GM21526 (cell line): ENCODE results near the gene NEU4.
A peak's percentile ranks its signal among the peaks of the same experiment; 100 is the strongest.
"Not testable (repeated sequence)": the region's sequence is repeated elsewhere in the genome, so short reads cannot be mapped to it uniquely, and the experiment has no call there.

Experiments
- ATAC-seq: cut with Tn5 transposase; IDR thresholded peaks from one replicate; pipeline ENCODE4 v1.9.1; 2021; ENCODE audit warnings: moderate library complexity; ENCODE audit not compliant: unreplicated experiment, low FRiP score

NEU4 gene

DNA sequence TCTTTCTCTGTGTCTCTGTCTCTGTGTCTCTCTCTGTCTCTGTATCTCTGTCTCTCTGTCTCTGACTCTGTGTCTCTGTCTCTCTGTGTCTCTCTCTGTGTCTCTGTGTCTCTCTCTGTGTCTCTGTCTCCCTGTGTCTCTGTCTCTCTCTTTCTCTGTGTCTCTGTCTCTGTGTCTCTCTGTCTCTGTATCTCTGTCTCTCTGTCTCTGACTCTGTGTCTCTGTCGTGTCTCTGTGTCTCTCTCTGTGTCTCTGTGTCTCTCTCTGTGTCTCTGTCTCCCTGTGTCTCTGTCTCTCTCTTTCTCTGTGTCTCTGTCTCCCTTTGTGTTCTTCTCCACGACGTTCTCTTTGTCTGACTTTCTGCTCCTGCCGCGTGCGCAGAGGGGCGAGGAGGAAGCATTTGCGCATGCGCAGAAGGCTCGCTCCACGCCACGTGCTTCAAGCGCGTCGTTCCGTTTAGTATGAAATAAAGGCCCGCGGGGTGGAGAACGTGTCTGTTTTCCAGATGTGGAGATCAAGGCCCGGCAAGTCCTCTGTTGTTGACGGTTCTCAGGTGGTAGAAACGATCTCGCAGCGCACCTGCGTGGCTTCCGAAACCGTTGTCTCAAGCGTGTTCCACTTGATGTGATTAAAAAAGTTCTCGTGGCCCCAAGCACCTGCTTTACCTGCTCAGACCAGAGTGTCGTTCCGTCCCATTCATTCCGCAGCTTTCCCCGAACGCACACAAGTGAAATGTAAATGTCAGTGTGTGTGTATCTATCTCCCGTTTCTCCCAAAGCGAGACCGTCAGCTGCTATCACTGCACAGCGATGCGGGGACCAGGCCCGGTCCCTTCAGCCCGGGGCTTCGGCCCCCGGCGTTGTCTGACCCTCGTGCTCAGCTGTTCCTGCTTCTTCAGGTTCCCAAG is 14.8 kb downstream of the NEU4 start:
- not testable (repeated sequence) for ATAC-seq

DNA sequence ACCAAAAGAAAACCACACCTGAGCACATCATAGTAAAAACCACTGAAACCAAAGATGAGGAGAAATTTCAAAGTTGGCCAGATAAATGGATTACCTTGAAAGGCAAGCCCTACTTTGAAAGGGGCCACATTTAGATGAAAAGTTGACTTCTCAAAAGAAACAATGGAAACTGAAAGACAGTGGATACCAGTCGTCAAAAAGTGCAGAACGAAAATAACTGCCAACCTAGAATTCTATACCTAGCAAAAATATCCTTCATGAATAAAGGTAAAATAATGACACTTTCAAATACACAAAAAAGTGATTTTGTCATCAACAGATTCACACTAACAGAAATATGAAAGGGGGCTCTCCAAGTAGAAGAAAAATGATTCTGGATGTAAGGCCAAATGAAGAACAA is 18.4 kb downstream of the NEU4 start:
- no peak for ATAC-seq

DNA sequence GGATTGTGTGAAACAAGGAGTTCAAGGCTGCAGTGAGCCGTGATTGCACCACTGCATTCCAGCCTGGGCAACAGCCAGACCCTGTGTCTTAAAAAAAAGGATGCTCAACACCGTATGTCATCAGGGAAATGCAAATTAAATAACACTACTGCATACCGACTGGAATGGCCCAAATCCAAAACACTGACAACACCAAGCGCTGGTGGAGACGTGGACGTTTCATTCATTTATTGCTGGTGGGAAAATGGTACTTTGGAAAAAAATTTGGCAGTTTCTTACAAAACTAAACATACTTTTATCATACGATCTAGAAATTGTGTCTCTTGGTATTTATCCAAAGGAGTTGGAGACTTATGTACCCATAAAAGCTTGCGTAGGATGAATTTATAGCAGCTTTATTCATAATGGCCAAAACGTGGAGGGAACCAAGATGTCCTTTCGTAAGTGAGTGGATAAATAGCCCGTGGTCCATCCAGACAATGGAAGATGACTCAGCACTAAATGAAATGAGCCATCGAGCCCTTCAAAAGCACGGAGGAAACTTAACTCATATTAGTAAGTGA is 24.2 kb downstream of the NEU4 start:
- ATAC-seq, result no peak

DNA sequence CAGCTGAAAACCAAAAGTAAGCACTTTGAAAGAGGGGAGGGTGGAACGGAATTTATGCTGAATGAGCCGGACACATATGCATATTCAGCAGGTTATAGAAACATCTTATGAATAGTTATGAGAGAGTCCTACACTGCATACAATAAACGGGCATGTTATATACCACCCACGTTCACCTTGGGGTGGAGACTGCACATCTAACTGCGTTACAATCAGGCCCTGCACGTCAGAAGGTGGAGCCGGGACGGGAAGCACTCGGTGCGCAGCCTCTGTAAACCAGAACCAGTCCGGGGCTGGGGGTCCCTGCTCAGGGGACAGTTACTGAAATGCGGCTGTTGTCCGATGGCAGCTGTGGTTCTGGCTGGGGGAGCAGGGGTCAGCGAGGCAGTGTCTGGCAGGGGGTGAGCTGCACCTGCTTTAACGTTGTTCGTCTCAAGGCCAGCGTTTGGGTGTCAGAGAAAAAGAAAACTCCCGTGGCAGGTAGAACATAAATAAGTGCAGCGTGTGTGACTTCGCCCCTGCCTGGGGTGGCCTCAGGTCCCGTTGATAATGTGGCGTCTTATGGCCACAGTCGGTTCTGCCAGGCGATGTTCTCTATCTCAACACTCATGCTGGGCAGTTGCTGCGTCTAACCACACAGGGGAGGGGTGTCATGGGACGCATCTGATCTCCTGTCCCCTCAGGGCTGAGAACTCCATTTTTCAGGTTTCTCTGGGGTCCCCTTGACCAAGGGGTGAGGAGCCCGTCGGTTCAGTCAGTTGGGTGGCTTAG is 24.9 kb downstream of the NEU4 start:
- not testable (repeated sequence) for ATAC-seq

DNA sequence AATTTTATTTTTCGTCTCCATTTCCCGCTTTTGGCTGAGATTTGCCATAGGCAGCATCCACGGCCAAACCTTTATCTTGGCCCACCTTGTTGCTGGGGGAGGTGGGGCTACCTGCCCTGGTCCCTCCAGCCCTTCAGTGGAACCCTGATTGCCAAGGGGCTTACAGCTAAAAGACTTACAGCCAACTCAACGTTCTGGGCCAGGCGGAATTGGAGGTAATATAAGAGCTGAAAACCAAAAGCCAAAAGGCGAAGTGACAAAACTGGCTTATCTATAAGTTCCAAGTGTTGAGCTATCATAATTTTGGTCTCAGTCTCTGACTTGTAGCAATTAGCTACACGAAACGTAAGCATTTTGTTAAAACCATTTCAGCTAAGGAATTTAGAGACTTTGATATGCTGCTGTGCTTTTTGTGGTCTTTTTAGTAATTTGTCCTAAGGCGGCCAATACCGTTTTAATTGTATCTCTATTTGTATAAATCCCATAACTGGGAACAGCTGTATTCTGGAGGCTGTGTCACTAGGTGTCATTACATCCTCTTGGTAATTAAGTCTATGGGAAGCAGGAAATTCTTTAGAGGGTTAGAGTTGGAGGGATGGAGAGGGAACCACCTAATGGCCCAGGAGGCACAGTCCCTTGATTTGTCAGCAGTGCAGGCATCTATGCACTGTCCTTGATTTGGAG is 25.7 kb downstream of the NEU4 start:
- ATAC-seq, result no peak

DNA sequence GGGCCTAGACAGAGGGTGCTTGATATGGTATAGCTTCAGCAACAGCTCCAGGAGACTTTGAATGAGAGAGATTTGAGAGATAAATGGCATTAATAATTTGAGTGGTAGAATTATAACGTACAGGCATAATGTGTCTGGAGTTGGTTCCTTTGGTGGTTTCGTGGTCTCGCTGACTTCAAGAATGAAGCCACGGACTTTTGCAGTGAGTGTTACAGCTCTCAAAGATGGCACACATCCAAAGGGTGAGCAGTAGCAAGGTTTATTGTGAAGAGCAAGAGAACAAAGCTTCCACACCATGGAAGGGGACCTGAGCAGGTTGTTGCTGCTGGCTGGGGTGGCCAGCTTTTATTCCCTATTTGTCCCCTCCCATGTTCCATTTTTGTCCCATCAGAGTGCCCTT is 26.6 kb downstream of the NEU4 start:
- no peak for ATAC-seq

DNA sequence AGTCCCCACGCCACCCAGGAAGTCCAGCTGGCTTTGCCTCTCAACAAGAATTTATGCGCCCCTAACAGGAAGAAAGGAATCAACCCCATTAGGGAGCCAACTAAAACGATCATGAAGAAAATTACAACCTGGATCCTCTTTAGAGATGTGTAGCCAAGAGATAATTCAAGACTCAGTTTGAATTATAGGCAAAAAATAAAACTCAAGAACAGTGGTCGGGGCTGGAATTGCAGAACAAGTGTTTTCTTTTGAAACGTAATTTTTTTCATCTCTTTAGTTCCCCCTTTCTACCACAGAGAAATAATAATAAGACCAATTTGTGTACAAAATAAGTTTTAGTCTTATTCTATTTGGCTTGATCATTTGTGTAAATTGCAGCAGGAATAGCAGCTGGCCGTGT is 27.3 kb downstream of the NEU4 start:
- ATAC-seq, result no peak

DNA sequence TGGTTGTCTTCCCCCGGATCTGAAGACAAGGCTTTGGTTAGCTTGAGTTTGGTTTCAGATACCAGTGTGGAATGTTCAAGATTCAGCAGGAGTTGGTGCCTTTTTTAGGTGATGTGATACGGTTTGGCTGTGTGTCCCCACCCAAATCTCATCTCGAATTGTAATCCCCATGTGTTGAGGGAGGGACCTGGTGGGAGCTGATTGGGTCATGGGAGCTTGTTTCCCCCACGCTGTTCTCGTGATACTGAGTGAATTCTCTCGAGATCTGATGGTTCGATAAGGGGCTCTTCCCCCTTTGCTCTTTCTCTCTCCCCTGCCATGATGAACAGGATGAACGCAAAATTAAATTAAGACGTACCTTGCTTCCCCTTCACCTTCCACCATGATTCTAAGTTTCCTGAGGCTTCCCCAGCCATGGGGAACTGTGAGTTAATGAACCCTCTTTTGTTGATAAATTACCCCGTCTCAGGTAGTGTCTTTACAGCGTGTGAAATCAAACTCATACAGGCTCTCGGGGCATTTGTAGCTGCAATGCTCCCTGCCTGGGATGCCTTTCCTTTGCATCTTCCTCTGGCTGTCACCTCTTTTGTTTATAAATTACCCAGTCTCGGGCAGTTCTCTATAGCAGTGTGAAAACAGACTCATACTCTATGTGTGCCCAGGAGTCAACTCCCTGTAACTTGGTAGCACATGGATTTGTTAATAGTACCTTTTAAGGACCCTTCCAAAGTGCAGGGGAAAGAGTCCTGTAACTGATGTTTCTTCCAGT is 28.4 kb downstream of the NEU4 start:
- ATAC-seq, result no peak

DNA sequence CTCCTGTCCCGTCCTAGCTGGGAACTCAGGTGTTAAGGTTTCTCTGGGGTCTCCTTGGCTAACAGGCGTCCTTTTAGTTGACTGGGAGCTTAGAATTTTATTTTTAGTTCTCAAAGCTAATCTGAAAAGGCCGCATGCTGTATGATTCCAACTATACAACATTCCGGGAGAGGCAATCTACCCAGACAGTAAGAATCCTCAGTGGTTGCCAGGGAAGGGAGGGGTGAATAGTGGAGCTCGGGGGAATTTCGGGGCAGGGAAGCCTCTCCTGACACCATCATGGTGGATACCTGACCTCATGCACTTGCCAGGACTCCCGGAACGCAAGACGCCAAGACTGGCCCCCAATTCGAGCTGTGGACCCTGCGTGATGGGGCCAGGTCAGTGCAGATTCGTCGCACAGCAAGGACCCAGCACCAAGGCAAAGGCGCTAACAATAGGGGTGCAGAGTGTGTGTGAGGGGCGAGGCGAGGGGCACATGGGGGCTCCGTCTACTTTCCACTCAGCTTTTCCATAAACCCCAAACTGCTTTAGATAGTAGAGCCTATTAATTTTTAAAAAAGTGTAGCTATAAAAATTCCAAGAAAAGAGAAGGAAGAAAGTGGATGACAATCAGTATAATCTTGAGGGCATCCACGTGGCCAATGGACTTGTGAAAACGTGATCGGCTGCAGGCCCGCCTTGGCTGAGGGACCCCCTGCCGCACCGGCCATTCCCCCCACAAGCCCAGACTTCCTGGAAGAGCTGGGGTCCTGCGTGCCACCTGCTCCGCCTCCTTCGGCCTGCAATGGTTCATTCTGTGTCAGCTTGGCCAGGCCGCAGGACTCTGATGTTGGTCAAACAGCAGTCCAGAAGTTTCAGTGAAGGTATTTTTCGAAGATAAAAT is 32.4 kb downstream of the NEU4 start:
- no peak for ATAC-seq

DNA sequence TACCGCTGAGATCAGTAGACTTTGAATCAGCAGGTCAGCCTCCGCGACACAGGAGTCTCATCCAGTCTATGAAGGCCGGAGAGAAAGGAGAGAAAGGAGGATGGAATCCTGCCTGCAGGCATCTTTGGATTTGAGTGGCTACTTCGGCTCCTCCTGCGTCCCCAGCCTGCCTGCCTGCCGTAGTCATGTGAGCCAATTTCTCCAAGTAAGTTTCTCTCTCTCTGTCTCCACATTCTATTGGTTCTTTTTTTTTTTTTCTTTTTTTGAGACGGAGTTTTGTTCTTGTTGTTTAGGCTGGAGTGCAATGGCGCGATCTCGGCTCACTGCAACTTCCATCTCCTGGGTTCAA is 33.0 kb downstream of the NEU4 start:
- ATAC-seq, result no peak

DNA sequence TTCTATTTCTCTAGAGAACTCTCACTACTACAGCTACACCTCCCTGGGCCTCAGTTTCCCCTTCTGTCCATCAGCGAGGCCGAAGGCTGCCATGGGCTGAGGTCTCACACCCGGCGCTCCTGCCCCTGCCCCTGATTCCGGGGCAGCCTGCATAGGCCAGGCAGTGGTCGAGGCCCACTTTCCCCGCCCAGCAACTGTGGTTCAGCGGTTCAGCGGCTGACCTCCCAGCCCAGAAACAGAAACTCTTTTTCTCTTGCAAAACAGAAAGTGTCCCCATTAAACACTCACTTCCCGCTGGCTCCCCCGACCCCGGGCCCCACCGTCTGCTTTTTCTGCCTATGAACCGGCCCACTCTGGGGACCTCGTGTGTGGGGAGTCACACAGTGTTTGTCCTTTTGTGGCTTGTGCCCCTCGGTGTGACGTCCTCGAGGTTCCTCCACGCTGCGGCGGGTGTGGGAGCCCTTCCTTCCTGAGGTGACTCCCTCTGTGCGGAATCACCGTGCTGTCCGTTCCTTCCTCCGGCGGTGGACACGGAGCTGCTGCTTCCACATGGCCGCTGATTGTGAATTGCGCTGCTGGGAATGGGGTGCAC is 33.7 kb downstream of the NEU4 start:
- no peak for ATAC-seq

DNA sequence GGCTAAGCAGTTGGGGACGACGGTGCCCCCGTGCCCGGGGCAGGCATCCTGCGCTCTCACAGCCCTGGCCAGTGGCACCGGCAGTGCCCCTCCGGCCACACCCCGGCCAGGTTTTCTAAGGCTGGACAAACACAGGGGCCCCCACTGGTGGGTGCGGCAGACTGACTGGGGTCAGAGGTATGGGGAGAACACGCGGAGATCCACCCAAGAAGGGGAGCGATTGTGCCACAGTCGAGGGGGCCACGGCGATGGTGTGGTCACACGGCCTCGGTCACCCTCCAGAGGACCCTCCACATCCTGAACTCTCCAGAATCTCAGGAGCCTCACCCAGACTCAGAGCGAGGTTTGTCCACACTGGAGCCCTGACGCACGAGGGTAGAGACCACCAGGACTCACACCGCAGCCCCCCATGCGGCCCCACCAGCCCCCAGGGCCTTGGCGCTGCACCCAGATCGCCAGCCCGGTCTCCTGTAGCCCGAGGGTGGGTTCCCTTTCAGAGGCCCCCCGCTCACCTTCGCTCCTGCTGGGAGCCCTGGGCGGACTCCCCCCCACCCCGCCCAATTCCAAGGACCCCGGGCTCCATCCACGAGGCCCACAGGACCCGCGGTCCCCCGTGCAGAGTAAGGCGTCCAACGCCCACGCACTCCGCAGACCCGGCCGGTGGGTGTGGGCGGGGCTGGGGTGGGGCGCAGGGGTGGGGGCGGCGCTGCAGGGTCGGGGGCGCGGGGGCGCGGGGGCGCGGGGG is 34.5 kb downstream of the NEU4 start:
- ATAC-seq, result no peak

DNA sequence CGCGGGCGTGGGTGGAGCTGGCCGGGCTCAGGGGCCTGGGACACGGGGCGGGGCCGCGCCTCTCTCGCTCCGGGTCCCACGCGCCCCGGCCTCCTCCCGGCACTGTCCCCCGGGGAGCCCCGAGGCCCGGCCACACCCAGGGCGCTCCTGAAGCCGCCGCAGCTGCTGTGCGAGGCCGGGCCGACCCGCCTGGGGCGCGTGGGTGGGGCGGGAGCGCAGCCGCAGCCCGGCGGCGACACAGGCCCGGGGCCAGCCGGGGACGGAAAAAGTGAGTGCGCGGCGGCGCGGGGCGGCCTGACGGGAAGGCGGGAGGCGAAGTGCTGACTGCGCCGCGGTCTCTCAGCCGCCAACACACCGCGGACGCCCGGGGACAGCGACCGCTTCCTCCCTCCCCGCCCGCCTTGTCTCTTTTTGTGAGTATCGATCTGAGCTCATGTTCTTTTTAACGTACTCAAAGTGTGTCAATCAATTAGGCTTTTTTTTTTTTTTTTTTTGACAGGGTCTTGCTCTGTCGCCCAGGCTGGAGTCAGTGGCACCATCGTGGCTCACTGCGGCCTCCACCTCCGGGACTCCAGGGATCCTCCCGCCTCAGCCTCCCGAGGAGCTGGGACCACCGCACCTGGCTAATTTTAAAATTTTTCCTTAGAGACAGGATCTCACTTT is 35.2 kb downstream of the NEU4 start:
- ATAC-seq, result peak; percentile 52

DNA sequence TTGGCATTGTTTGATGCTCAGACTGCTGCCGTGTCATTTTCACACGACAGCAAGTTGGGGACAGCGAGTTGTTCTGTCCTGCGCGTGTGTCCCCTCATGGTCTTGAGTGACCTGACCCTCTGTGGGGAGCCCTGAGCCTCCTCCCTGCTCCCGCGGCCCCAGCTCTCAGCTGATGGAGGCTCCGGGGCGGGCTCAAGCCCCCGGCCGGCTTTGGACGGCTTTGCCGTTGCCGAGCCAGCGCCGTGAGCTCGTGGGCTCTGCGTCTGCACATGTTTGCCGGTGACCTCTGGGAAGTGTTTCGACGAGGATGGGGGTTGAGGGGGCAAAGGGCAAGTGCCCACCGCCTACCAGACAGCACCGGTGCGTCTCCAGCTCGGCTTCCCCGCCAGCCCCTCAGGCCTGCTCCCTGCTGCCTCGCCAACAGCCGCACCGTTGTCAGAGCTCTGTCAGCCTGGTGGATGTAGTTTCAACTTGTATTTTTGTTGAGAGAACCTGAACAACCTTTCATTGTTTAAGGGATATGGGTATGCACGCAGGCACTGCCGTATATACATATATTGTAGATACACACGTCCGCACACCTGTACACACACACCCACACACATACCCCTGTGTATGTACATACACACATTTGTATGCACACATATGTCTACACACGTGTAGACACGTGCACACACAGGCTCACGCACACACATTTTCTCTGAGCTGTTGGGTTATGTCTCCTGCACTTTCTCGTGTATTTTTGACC is 36.0 kb downstream of the NEU4 start:
- no peak for ATAC-seq

DNA sequence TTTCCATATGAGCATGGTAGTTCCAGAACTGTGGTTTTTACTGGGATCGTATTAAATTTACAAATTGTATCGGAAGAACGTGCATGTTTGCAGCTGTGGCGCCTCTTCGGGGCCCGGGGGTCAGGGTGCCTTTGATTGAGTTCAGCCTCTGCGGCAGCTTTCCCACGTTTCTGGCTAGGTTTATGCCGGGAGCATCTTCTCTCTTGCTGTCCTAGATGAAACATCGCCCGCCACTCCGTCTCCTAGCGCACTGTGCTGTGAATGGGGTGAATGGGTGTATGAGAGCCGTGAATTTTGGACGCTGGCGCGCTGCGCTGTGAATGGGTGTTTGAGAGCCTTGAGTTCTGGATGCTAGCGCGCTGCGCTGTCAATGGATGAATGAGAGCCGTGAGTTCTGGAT is 37.4 kb downstream of the NEU4 start:
- no peak for ATAC-seq

DNA sequence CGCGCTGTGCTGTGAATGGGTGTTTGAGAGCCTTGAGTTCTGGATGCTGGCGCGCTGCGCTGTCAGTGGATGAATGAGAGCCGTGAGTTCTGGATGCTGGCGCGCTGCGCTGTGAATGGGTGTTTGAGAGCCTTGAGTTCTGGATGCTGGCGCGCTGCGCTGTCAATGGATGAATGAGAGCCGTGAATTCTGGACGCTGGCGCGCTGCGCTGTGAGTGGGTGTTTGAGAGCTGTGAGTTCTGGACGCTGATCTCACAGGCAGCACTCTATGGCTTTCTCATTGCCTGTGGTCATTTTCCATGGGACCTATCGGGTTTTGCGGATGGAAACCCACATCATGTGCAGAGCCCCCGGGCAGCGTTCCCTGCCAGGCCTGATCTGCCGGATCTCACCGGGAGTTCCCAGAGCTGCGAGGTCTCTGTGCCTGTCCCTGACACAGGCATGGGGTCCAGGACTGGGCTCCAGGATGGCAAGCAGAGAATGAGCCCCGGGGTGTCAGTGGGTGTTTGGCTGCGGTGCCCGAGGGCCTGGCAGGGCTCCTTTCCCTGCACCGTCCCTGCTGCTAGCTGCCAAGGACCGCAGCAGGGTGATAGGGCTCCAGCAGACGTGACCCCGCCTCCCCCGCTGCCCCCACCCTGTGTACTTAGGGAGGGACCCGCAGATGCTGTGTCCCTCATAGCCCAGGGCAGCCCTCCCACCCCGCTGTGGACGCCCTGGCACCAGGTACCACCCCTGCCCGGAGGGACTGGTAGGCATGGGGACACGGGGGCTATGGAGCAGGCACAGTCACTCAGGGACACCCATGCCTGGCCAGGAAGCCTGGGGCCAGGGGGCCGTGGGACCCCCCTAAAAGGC is 40.0 kb downstream of the NEU4 start:
- no peak for ATAC-seq
